OCI-LY3 (cell line): Measurements from ENCODE around the gene HDAC4.

Source experiments
- H2AFZ ChIP-seq: fragments of 200-600, 300-600 bp; shearing (Covaris generic); 2 replicates; pipeline ENCODE4 v1.6.0; 2014; ENCODE audit warnings: antibody characterized with exemption, low read depth, low read length
- H3K27ac ChIP-seq: fragments of 200-600, 300-600 bp; sonication (generic); 2 replicates; pipeline ENCODE4 v1.5.1; 2014; ENCODE audit warnings: mild to moderate bottlenecking, low read length, moderate library complexity, mixed read lengths
- H3K27me3 ChIP-seq: fragments of 200-600, 300-600 bp; sonication (generic); 2 replicates; pipeline ENCODE4 v1.6.1; 2014; ENCODE audit warnings: low read depth, low read length, mixed read lengths
- H3K36me3 ChIP-seq: fragments of 200-600, 300-600 bp; sonication (generic); replicated peaks from 2 replicates; pipeline ENCODE3; 2014; ENCODE audit warnings: low read depth, low read length, mixed read lengths
- H3K4me1 ChIP-seq: fragments of 300-600, 200-600 bp; sonication (generic); 2 replicates; pipeline ENCODE4 v1.6.1; 2014; ENCODE audit warnings: low read length, mixed read lengths
- H3K4me2 ChIP-seq: fragments of 200-600, 300-600 bp; sonication (generic); 2 replicates; pipeline ENCODE4 v1.6.1; 2014; ENCODE audit warnings: low read length, mixed read lengths
- H3K4me3 ChIP-seq: fragments of 300-600, 200-600 bp; sonication (generic); 2 replicates; pipeline ENCODE4 v1.5.1; 2014; ENCODE audit warnings: antibody characterized with exemption, mild to moderate bottlenecking, low read length, moderate library complexity
- H3K79me2 ChIP-seq: fragments of 300-600, 200-600 bp; shearing (Covaris generic); 2 replicates; pipeline ENCODE4 v1.6.1; 2014; ENCODE audit warnings: mild to moderate bottlenecking, low read length, mixed read lengths
- H3K9ac ChIP-seq: fragments of 300-600, 200-600 bp; shearing (Covaris generic); 2 replicates; pipeline ENCODE4 v1.6.0; 2014; ENCODE audit warnings: mild to moderate bottlenecking, low read length, moderate library complexity
- H3K9me3 ChIP-seq: fragments of 200-600, 300-600 bp; shearing (Covaris generic); 2 replicates; pipeline ENCODE4 v1.6.1; 2014; ENCODE audit warnings: low read length, mixed read lengths; ENCODE audit not compliant: insufficient read depth
- H4K20me1 ChIP-seq: fragments of 200-600, 300-600 bp; sonication (generic); 2 replicates; pipeline ENCODE4 v1.6.1; 2016; ENCODE audit warnings: low read length, mixed read lengths; ENCODE audit not compliant: insufficient read depth
- CTCF ChIP-seq: fragments of 200-600, 300-600 bp; sonication (generic); IDR thresholded peaks from 2 replicates; pipeline ENCODE4 v1.5.1; 2014; ENCODE audit warnings: antibody characterized with exemption, low read length, low read depth
- EZH2phosphoT487 ChIP-seq: fragments of 200-600 bp; shearing (Covaris generic); IDR thresholded peaks from 2 replicates; pipeline ENCODE4 v1.6.1; 2018; ENCODE audit warnings: antibody characterized with exemption, mixed run types, low read depth

HDAC4 gene

DNA sequence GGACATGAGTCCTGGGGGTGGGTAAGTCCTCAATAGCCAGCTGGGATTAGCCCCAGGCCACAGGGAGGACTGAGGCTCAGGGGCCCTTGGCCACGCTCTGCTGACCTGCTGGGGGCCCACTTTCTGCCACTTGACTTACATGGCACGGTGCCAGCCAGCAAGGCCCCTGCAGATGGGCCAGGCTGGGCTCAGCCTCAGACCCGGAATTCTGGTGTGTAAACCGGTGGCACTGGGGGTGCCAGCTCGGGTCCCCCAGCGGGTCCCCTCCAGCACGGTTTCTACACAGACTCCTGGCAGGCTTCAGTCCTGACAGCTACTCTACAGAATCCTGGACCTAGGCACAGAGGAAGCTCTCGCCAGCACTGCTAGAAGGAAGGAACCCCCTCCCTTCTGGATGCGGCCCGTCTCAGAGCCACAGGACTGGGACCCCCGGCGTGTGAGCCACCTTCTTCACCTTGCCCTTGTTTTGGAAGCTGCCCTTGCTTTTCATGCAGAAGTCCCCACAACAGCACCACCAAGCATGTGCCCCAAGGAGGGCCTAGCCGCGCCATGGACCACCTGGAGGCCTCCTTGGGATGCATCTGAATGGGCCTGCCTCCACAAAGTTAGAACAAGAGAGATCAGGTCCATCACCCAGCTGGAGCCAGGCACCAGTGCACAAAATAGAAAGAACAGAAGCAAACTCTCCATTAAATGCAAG lies 8.0 kb downstream of the HDAC4 start:
- no peaks in the 10 kb centered on the region for H3K9me3 ChIP-seq
- no peak overlapping the region for H3K9ac ChIP-seq
- H3K4me1 ChIP-seq: 0 out of 2 replicates have a peak, but pooled peaks cover 4% of the 10 kb centered on the region
- no peak overlapping the region for H3K4me2 ChIP-seq
- H3K27me3 ChIP-seq: no peaks in the 10 kb centered on the region
- H2AFZ ChIP-seq: no peak overlapping the region
- H3K4me3 ChIP-seq: no peak overlapping the region
- TF ChIP-seq CTCF (no peak), EZH2phosphoT487 (no peak)
- no peaks in the 10 kb centered on the region for H3K36me3 ChIP-seq
- H3K79me2 ChIP-seq: peaks cover 18% of the 10 kb centered on the region; the same call in 1 of the 2 replicates
- no peak overlapping the region for H3K27ac ChIP-seq
- H4K20me1 ChIP-seq: peaks cover 33% of the 10 kb centered on the region

- Histone ChIP-seq H3K27ac (no peak overlapping the region), H3K36me3 (no peaks in the 10 kb centered on the region), H4K20me1 (peaks cover 36% of the 10 kb centered on the region), H3K9me3 (no peaks in the 10 kb centered on the region), H2AFZ (no peak overlapping the region), H3K9ac (no peak overlapping the region), H3K79me2 (peaks cover 11% of the 10 kb centered on the region; the same call in 1 of the 2 replicates), H3K4me2 (no peak overlapping the region), H3K27me3 (no peaks in the 10 kb centered on the region), H3K4me3 (no peak overlapping the region), H3K4me1 (no peaks in the 10 kb centered on the region)
- TF ChIP-seq EZH2phosphoT487: no peak
- no peak for TF ChIP-seq CTCF
Observed at GRCh38 chr2:239392072-239392357, 8.8 kb downstream of the HDAC4 start.

DNA sequence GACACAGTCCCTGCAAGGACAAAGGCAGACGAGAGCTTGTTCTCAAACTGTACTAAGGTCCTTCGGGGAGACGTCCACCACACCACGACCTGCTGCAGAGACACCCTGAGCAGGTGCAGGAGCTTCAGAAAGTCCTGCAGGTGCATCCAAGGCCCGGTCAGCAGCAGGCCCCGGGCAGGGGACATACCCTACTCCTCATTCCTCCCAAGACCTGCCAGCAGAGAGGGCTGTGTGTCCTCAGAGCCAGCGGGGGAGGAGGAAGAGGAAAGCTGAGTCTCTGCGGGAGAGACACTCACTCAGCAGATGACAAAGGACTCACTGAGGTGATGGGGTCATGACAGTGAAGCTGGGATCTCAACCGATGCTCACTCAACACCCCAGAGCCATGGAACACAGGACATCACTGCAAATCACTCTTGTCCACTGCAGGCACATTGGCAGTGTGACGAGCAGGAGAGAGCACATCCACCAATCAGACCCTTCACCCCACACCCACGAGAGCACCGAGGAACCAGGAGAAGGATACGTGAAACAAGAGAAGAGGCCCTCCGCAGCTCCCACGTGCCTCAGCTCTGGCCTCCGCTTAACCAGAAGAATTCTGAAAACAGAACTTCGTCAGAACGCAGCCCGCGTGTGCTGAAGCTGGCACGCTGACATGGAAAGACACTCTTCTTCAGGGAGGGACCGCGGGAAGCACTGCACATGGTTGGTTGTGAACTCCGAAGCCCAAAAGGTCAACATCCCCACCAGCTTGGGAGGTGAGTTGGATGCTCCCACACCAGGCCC lies 9.3 kb downstream of the HDAC4 start:
- no peaks in the 10 kb centered on the region for H3K4me1 ChIP-seq
- H4K20me1 ChIP-seq: peaks cover 36% of the 10 kb centered on the region
- peaks cover 11% of the 10 kb centered on the region; the same call in 1 of the 2 replicates for H3K79me2 ChIP-seq
- TF ChIP-seq CTCF (no peak), EZH2phosphoT487 (no peak)
- H3K9me3 ChIP-seq: no peaks in the 10 kb centered on the region
- H3K4me3 ChIP-seq: no peak overlapping the region
- H3K27ac ChIP-seq: no peak overlapping the region
- no peaks in the 10 kb centered on the region for H3K36me3 ChIP-seq
- H3K4me2 ChIP-seq: no peak overlapping the region
- no peak overlapping the region for H2AFZ ChIP-seq
- H3K9ac ChIP-seq: no peak overlapping the region
- no peaks in the 10 kb centered on the region for H3K27me3 ChIP-seq

DNA sequence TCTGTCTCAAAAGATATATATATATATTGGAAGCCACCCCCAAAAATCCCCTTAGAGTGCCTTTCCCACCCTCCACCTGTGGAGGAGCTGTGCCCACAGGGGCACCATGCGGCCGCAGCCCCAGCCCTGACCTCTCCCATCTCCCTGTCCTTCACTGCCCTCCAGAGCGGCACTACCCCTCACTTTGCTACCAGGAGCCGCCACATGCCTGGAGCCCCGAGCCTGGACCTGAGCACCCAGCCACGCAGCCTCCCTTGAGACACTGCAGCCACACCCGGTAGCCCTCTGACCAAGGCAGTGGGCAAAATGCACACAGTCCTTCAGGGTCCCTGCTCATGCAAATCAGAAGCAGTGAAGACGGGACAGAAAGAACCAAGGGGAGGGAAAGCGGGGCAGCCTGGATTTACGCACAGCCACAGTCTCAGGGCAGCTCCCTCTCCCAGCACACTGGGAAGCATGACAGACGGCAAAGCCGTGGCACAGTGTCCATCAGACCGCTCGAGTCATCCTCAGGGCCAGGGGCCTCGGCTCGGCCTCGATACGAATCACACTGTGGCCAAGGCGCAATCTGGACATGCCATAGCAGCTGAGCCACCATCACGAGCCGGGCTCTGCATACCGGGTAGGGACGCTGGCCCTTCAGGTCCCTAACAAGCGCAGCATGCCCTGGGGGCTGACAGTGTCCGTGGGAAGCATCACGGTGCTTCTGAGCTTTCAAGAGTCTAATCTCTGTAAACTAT lies 10.1 kb downstream of the HDAC4 start:
- Histone ChIP-seq H2AFZ (no peak overlapping the region), H4K20me1 (peaks cover 36% of the 10 kb centered on the region), H3K27me3 (no peaks in the 10 kb centered on the region), H3K27ac (no peak overlapping the region), H3K4me2 (no peak overlapping the region), H3K4me1 (no peaks in the 10 kb centered on the region), H3K36me3 (no peaks in the 10 kb centered on the region), H3K4me3 (no peak overlapping the region), H3K9me3 (no peaks in the 10 kb centered on the region), H3K79me2 (peaks cover 11% of the 10 kb centered on the region; the same call in 1 of the 2 replicates), H3K9ac (no peak overlapping the region)
- TF ChIP-seq CTCF (no peak), EZH2phosphoT487 (no peak)
